Measurements from ENCODE around the gene ADGRG4. TPM values are rescaled to one million over a fixed set of nuclear protein-coding genes. Genes with fewer than 3 reads are reported as not detected.

The ADGRG4 gene
- total RNA-seq, 2 donors from 2014 or later: not detected

- Histone ChIP-seq H3K9me3 (no peaks in the 10 kb centered on the region), H3K4me1 (no peaks in the 10 kb centered on the region), H3K36me3 (no peaks in the 10 kb centered on the region), H3K4me3 (no peak overlapping the region), H3K27ac (no peak overlapping the region), H3K27me3 (no peaks in the 10 kb centered on the region)
- no peak for DNase-seq (ENCODE audit: low spot score)
- no peak for TF ChIP-seq CTCF (IDR thresholded peaks at IDR 0.05)
Observed at GRCh38 chrX:136453771-136454170, 153.0 kb downstream of the ADGRG4 start.

DNA sequence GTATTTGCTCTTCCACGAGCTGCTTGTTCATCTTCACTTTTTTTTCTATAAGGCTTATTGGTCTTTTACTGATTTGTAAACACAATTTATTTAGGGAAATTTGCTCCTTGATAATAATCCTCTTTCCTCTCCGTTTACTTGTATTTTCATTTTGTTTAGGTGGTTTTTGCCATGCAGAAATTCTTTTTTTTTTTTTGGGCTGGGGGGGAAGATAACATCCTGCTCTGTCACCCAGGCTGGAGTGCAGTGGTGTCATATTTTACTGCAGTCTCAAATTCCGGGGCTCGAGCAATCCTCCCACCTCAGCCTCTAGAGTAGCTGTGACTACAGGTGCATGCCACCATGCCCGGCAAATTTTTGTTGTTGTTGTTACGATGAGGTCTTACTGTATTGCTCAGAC is 155.4 kb downstream of the ADGRG4 start:
- Histone ChIP-seq H3K4me3 (no peak overlapping the region), H3K4me1 (no peaks in the 10 kb centered on the region), H3K9me3 (no peaks in the 10 kb centered on the region), H3K27me3 (no peaks in the 10 kb centered on the region), H3K27ac (no peak overlapping the region), H3K36me3 (no peaks in the 10 kb centered on the region)
- TF ChIP-seq CTCF (IDR thresholded peaks at IDR 0.05): no peak
- DNase-seq (ENCODE audit: low spot score): no peak

GRCh38 chrX:136457303-136457917 is 156.6 kb downstream of the ADGRG4 start:
- TF ChIP-seq CTCF (IDR thresholded peaks at IDR 0.05): no peak
- Histone ChIP-seq H3K36me3 (no peaks in the 10 kb centered on the region), H3K4me1 (no peaks in the 10 kb centered on the region), H3K4me3 (no peak overlapping the region), H3K27me3 (no peaks in the 10 kb centered on the region), H3K27ac (no peak overlapping the region), H3K9me3 (no peaks in the 10 kb centered on the region)
- DNase-seq (ENCODE audit: low spot score): no peak

DNA sequence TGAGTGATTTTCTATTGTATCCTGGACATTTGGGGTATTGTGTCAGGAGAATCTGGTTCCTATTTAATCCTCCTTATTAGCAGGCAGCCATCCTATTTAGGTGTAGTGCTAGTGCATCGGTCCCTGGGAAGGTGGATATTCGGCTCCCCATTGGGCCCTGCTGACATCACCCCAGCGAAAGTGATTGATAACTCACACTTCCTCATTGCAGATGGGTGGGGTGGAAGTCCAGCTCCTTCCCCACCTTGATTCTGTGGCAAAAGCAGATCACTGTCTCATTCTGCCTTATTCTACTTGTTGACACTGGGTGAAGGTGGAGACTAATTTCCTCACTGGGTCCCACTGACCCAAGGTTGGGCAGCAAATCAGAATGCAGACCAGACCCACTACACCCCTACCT is 163.8 kb downstream of the ADGRG4 start:
- no peaks in the 10 kb centered on the region for H3K36me3 ChIP-seq
- H3K4me1 ChIP-seq: no peaks in the 10 kb centered on the region
- no peaks in the 10 kb centered on the region for H3K27me3 ChIP-seq
- no peak overlapping the region for H3K27ac ChIP-seq
- no peaks in the 10 kb centered on the region for H3K9me3 ChIP-seq
- no peak for TF ChIP-seq CTCF (IDR thresholded peaks at IDR 0.05)
- no peak for DNase-seq (ENCODE audit: low spot score)
- no peak overlapping the region for H3K4me3 ChIP-seq

Other genes starting within 250 kb of the ADGRG4 start
- 1,000 to 10,000 TPM in 1 of 2 donors, 100 to 1,000 TPM in 1; 869 to 2,468 TPM for gene FHL1, start 153.4 kb upstream of the ADGRG4 start, total RNA-seq
- 10 to 100 TPM; 10.8 to 13.4 TPM for gene MAP7D3, start 49.6 kb upstream of the ADGRG4 start, total RNA-seq
- gene BRS3, start 187.0 kb downstream of the ADGRG4 start, total RNA-seq: not detected
- 10 to 100 TPM; 61.5 to 76.2 TPM for gene HTATSF1, start 196.6 kb downstream of the ADGRG4 start, total RNA-seq
- not detected for gene VGLL1, start 231.3 kb downstream of the ADGRG4 start, total RNA-seq